T47D (cell line): ENCODE measurements around the gene STPG2.

Experiments
- DNase-seq, 2 experiments: peaks; one replicate each; pipeline versions ENCODE4 v3.0.0 to v3.0.0-alpha.2; 2011 to 2012; ENCODE audit warnings: low read depth in 1 of 2, low spot score in 1 of 2
- JUND ChIP-seq: IDR thresholded peaks from 2 replicates; pipeline ENCODE4 v1.6.1; 2012; ENCODE audit warnings: low read depth
- in situ Hi-C: cut with HindIII; loops from 2 replicates; pipeline ENCODE4 v1.10.0; 2016; ENCODE audit warnings: low sequenced_read_pairs, low pct_unique_long_range_greater_than_20kb

Gene STPG2

DNA sequence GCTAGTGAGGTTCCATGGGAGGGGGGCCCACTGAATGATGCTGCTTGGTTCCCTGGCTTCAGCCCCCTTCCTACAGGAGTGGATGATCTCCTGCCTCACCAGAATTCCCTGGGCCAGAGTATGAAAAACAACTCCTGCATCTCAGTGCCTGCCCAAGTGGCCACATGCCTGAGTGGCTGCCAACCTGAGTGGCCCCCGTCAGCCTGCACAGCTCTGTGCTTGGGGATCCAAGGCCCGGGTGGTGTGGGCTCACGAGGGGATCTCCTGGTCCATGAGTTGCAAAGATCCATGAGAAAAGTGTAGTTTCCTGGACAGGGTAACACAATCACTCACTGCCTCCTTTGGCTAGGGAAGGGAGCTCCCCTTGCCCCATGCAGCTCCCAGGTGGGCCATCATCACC is 17.1 kb downstream of the STPG2 start:
- DNase-seq, result no peak
- in situ Hi-C loops, result no loop called here
- TF ChIP-seq JUND, result no peak

DNA sequence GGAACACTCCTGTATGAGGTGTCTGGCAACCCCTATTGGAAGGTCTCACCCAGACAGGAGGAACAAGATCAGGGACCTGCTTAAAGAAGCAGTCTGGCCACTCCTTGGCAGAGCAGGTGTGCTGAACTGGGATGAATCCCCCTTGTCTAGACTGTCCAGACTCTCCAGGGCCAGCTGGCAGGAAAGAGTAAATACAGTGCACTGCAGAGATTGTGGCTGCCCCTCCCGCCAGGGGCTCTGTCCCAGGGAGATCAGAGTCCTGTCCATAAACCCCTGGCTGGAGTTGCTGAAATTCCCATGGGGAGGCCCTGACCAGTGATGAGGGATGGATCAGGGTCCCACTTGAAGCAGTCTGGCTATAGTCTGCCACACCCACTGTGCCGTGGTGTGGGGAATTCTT is 17.7 kb downstream of the STPG2 start:
- DNase-seq, result no peak
- TF ChIP-seq JUND, result no peak
- in situ Hi-C loops, result no loop called here

DNA sequence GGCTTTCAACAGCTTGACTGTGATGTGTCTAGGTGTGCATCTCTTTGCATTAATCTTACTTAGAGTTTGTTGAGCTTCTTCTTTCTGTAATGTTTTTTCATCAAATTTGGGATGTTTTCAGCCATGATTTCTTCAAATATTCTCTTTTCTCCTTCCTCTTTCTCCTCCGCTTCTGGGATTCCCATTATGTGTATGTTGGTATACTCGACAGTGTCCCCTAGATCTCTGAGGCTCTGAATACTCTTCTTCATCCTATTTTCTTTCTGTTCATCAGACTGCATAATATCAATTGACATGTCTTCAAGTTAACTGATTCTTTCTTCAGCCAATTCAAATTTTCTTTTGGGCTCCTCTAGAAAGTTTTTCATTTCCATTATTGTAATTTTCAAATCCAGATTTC is 25.9 kb downstream of the STPG2 start:
- in situ Hi-C loops, result no loop called here

DNA sequence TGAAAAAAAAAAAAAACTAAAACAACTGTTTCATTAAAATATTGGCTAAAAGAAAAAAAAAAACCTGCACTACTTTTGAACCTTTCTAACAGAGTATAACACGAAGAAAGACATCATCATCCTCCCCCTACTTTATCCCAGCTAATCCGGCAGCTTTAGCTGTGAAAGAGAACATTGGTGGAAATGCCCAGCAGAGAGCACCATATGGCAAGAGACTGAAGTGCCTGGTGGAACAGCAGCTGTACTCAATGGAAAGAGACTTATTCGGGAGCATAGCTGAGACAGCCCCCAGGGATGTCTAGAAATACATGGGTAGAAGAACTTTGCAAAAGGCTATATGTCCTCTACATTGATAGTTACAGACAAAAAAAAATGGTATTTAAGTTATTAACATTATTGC is 30.3 kb downstream of the STPG2 start:
- in situ Hi-C loops, result no loop called here
- peak in 1 of 2 experiments; percentile 58 for DNase-seq
- no peak for TF ChIP-seq JUND

More for the DNA sequence above, 25.9 kb downstream of the STPG2 start:
- no peak for DNase-seq
- no peak for TF ChIP-seq JUND

DNA sequence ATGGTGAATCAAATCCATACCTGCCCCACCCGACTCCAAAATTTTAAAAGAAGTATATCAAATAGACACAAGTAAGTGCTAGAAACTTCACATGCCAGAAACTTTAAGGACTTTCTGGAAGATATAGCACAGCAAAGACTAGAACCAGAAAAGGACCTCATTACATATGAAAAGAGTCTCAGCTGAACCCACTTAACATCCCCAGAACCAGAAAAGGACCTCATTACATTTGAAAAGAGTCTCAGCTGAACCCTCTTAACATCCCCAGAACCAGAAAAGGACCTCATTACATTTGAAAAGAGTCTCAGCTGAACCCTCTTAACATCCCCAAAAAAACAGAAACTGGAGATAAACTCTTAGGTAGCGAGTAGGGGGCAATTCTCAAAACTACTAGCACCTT is 32.3 kb downstream of the STPG2 start:
- TF ChIP-seq JUND, result no peak
- in situ Hi-C loops, result no loop called here
- no peak for DNase-seq

DNA sequence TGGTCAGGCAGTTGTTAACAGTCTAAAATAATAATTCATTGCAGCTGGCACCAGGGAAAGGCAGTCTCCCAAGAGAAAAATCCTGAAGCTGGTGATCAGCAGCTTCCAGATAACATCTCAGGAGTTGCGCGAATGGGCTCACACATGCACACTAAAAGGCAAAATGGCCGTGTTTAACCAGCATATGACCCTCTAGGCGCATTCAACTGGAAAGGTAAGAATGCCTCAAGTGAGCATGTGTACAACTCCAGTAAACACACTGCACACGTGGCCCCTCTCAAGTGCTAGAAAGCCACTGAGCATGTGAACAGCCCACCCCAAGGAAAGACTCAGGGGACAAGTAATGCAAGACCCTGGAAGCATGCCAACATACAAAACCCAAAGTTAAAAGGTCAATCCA is 33.1 kb downstream of the STPG2 start:
- TF ChIP-seq JUND, result no peak
- DNase-seq, result no peak
- in situ Hi-C loops, result no loop called here

DNA sequence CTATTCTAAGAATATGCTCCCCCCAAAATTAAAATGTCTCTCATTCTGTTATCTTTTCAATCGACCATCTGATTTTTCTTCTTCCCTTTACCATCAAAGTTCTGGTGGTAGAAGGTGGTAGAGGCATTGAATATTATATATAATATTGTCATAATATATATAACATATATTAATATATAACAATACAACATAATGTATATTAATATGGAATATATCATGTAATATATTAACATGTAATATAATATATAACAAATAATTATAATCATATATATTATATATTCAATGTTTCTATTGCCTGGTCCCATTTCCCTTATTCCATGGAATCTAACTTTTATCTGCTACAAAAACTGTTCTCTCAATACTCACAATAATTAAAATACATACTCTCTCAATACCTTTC is 40.6 kb downstream of the STPG2 start:
- no peak for TF ChIP-seq JUND
- in situ Hi-C loops, result no loop called here
- no peak for DNase-seq

DNA sequence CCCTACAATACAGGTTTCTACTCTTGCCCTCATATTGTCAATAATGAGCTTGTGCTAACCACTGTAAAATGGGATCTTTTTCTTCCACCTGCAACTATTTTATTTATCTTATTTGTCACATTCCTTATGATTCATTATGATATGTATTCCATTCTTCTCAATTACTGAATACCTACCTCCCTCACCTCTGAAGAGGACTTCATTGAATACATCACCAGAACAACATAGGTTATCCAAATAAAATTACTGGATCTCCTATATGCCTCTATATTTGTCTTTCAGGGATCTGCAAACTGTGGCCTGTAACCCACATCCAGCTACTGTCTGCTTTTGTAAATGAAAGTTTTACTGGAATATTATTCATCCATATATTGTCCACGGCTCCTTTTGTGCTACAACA is 41.3 kb downstream of the STPG2 start:
- no peak for DNase-seq
- TF ChIP-seq JUND, result no peak
- in situ Hi-C loops, result no loop called here

DNA sequence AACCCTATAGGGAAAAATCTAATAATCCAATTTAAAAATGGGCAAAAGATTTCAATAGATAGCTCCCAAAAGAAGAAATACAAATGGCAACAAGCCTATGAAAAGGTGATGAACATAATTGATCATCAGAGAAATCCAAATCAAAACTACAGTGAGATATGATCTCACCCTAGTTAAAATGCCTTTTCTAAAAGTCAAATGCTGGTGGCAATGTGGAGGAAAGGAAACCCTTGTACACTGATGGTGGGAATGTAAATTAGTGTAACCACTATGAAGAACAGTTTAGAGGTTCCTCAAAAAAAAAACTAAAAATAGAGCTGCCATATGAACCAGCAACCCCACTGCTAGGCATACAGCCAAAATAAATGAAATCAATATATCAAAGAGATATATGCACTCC is 44.5 kb downstream of the STPG2 start:
- in situ Hi-C loops, result no loop called here
- no peak for DNase-seq
- no peak for TF ChIP-seq JUND

DNA sequence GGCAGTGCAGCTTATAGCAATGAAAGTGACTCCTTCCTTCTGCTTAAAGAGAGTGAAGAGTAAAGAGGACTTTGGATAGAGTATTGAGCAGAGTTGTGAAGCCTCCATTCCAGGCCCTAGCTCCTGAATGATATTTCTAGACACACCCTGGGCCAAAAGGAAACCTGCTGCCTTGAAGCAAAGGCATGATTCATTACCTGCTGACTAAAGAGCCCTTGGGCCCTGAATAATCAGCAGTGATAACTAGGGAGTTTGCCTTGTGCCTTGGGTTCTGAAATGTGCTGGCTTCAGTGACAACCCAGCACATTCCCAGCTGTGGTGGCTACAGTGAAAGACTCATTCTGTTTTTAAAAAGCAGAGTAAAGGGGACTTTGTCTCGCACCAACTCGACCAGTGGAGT is 49.2 kb downstream of the STPG2 start:
- TF ChIP-seq JUND, result no peak
- in situ Hi-C loops, result no loop called here
- DNase-seq, result no peak

DNA sequence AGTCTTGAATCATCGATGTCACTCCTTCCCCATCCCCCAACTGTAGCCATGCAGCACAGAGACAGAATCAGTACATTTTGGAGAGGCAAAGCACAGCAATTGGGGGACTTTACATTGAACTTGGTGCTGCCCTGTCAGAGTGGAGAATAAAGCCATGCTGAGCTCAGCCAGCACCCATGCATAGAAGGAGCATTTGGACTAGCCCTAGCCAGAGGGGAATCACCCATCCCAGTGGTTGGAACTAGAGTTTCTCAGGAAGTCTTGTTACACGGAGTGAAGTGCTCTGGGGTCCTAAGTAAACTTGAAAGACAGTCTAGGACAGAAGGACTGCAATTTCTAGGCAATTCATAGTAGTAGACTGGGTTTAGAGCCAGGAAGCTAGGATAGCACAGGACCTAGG is 49.6 kb downstream of the STPG2 start:
- DNase-seq, result no peak
- in situ Hi-C loops, result no loop called here
- TF ChIP-seq JUND, result no peak

DNA sequence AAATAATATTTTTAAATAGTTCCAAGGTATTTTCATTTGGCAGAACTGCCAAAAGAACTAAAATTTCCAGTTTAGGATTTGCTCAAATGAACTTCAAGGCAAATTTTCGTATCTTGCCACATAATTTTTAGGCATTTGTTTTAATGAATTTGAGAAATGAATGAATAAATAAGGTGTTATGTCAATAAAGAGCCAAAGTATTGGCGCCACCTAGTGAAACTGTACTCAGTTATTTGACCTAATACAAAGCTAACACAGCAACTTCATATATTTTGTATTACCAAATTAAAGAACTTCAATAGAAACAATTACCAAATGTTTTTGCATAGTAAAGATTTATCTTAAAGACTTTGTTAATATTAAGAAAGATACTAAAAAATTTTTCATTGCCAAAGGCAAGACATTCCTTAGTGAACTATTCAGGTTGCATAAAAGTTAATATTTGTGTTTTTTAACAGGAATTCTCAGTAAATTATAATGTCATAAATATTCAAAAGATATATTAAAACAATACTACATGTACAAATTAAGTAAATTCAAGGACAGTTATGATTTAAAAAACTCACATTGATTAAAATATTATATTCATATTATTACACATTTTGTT is 50.3 kb downstream of the STPG2 start:
- in situ Hi-C loops, result no loop called here
- peak in 1 of 2 experiments; percentile 41 for DNase-seq
- no peak for TF ChIP-seq JUND

DNA sequence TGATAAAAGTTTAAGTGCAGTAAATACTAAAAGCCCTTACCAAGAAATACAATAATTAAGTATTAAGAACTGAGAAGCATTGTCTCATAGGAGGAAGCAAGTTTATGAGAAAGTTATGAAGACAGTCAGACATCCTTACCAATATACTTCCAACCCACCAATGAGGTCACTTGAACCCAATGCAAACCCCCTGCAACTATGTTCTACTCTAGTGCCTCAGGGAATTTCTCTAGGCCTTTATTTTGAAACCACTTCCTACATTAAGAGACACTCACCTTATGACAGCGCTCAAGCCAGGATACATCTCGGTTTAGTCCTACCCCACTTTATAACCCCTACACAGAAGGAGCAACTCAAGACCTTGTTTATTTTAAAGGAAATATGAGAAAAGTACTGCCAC is 61.3 kb downstream of the STPG2 start:
- DNase-seq, result no peak

DNA sequence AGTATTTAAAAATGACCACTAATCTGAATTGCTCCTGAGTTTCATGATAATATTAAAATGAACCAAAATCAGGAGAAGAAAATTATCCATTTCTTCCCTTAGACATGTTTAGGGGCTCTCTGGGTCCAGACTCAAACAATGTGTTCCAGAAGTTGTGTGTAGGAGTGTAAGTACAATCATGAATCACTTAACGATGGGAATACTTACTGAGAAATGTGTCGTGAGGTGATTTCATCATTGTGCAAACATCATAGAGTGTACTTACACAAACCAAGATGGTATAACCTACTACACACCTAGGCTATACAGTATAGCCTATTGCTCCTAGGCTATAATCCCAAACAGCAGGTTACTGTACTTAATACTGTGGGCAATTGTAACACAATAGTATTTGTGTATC is 74.8 kb downstream of the STPG2 start:
- TF ChIP-seq JUND, result no peak
- peak in 1 of 2 experiments; percentile 13 for DNase-seq
- in situ Hi-C loops, result no loop called here

More for the DNA sequence above, 61.3 kb downstream of the STPG2 start:
- in situ Hi-C loops, result no loop called here
- no peak for TF ChIP-seq JUND
